Esophagus muscularis mucosa (tissue), 4 donors: ENCODE data around the gene GAS2. TPM values are rescaled to one million over a fixed set of nuclear protein-coding genes. Genes with fewer than 3 reads are reported as not detected.

Source experiments
- DNase-seq: peaks from one replicate; pipeline ENCODE4 v3.0.0-alpha.2; 2017; ENCODE audit errors: extremely low spot score
- H3K27ac ChIP-seq, 4 donors: fragments of 200-600 bp; sonication (generic); replicated peaks in 1 of 4; 1 replicate in 3 of 4; 2 replicates in 1 of 4; pipeline ENCODE4 v1.5.1; 2016 to 2019; ENCODE audit warnings: mild to moderate bottlenecking in 1 of 4
- H3K27me3 ChIP-seq, 4 donors: fragments of 200-600 bp; sonication (generic); one replicate each; pipeline versions ENCODE4 v1.5.1 to v1.6.0; 2016 to 2019
- H3K36me3 ChIP-seq, 4 donors: fragments of 200-600 bp; sonication (generic); one replicate each; pipeline ENCODE4 v1.5.1; 2016 to 2019
- H3K4me1 ChIP-seq, 4 donors: fragments of 200-600 bp; sonication (generic); one replicate each; pipeline ENCODE4 v1.5.1; 2016 to 2019
- H3K4me3 ChIP-seq, 4 donors: fragments of 200-600 bp; sonication (generic); 1 replicate in 2 of 4; 2 replicates in 2 of 4; pipeline ENCODE4 v1.5.1; 2016 to 2019; ENCODE audit warnings: mild to moderate bottlenecking in 4 of 4, moderate library complexity in 1 of 4
- H3K9me3 ChIP-seq, 4 donors: fragments of 200-600 bp; sonication (generic); 1 replicate in 3 of 4; 2 replicates in 1 of 4; pipeline ENCODE4 v1.5.1; 2016 to 2019
- EP300 ChIP-seq: sonication (generic); formaldehyde crosslinking; IDR thresholded peaks from one replicate; pipeline ENCODE4 v1.6.1; 2017; ENCODE audit warnings: antibody characterized with exemption
- POLR2A ChIP-seq: fragments of 450-650 bp; IDR thresholded peaks from one replicate; pipeline ENCODE4 v1.6.1; 2017; ENCODE audit warnings: antibody characterized with exemption, moderate library complexity, mild to moderate bottlenecking, low read depth
- POLR2AphosphoS5 ChIP-seq, 2 donors: sonication (generic); formaldehyde crosslinking; IDR thresholded peaks; one replicate each; pipeline ENCODE4 v1.6.1; 2017; ENCODE audit warnings: antibody characterized with exemption in 2 of 2
- WGBS: methylation state at CpG from one replicate; pipeline ENCODE4 v1.1.5; 2018; 5-methylcytosine and 5-hydroxymethylcytosine counted together
- intact Hi-C: fragments of 100-400 bp; cut with DNase I; formaldehyde crosslinking; loops from one replicate; pipeline ENCODE4 v1.15.1; 2023
- total RNA-seq, 4 donors: library from RNA; depleted of rRNA; stranded (reverse); fragments of >200 nt; gene quantifications; one replicate each; pipeline versions ENCODE4 v1.1.0 to v1.2.1, GENCODE V29; 2016
- TF ChIP-seq, protein P1 (sequence below), 3 experiments: fragments of 200-600 bp in 2 of 3; fragments of 450-650 bp in 1 of 3; sonication (generic) in 2 of 3; IDR thresholded peaks; one replicate each; pipeline ENCODE4 v1.5.1; 2017 to 2019; ENCODE audit warnings: antibody characterized with exemption in 3 of 3, mild to moderate bottlenecking in 2 of 3, moderate library complexity in 1 of 3

The GAS2 gene
- total RNA-seq, 4 donors from 2014 or later = 0.65 to 4.2 (median 1.4) TPM

DNA sequence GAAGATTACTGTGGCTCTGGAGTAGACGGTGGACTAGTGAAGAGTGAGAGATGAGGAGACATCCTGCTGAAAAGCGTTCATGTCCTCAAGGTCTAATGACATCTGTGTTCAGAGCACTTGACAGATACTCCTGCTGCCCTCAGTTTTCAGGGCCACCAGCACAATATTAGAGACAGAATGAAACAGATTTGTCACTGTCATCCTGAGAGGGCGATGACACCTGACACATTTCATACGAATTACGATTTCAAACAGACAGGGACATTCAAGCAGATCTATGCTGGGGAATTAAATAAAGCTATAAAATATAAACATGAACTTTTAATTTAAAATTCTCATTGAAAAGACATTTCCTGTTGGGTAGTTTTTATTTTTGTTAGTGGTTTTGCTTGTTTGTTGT is 134.1 kb downstream of the GAS2 start:
- intact Hi-C loops = no loop called here
- no peaks in the 10 kb centered on the region for H3K4me1 ChIP-seq
- 89% methylated on average over 5 of the region's 5 CpGs for WGBS

DNA sequence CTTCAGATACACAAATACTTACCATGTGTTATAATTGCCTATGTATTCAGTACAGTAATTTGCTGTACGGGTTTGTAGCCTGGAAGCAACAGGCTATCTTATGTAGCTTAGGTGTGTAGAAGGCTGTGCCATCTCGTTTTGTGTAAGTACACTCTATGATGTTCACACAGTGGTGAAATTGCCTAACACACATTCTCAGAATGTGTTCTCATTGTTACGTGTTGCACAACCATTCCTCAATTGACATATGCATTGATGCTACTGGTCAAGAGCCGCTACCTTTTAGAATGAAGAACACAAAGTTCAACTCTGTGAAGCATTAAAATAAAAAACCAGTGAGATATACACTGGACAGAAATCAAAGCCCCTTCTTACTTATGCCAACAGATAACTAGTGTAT is 136.4 kb downstream of the GAS2 start:
- H3K4me1 ChIP-seq = peaks cover 0 to 4% (median 0%) of the 10 kb centered on the region in 4 donors
- intact Hi-C loops = no loop called here
- H3K4me3 ChIP-seq = no peak overlapping the region
- H3K27me3 ChIP-seq = no peaks in the 10 kb centered on the region
- H3K27ac ChIP-seq = no peak overlapping the region
- no peaks in the 10 kb centered on the region for H3K9me3 ChIP-seq
- no peaks in the 10 kb centered on the region for H3K36me3 ChIP-seq
- WGBS = 94% methylated on average over 4 of the region's 4 CpGs
- DNase-seq = no peak
- TF ChIP-seq, protein P1, sequence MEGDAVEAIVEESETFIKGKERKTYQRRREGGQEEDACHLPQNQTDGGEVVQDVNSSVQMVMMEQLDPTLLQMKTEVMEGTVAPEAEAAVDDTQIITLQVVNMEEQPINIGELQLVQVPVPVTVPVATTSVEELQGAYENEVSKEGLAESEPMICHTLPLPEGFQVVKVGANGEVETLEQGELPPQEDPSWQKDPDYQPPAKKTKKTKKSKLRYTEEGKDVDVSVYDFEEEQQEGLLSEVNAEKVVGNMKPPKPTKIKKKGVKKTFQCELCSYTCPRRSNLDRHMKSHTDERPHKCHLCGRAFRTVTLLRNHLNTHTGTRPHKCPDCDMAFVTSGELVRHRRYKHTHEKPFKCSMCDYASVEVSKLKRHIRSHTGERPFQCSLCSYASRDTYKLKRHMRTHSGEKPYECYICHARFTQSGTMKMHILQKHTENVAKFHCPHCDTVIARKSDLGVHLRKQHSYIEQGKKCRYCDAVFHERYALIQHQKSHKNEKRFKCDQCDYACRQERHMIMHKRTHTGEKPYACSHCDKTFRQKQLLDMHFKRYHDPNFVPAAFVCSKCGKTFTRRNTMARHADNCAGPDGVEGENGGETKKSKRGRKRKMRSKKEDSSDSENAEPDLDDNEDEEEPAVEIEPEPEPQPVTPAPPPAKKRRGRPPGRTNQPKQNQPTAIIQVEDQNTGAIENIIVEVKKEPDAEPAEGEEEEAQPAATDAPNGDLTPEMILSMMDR (IDR thresholded peaks at IDR 0.05) = no peak
- TF ChIP-seq EP300 (no peak), POLR2AphosphoS5 (IDR thresholded peaks at IDR 0.05) (no peak), POLR2A (no peak)

More for the DNA sequence above, 134.1 kb downstream of the GAS2 start:
- TF ChIP-seq, protein P1 (IDR thresholded peaks at IDR 0.05) = no peak
- TF ChIP-seq POLR2A (no peak), EP300 (no peak), POLR2AphosphoS5 (IDR thresholded peaks at IDR 0.05) (no peak)
- no peak for DNase-seq
- Histone ChIP-seq H3K27ac (no peak overlapping the region), H3K27me3 (no peaks in the 10 kb centered on the region), H3K9me3 (no peaks in the 10 kb centered on the region), H3K4me3 (no peak overlapping the region), H3K36me3 (no peaks in the 10 kb centered on the region)

DNA sequence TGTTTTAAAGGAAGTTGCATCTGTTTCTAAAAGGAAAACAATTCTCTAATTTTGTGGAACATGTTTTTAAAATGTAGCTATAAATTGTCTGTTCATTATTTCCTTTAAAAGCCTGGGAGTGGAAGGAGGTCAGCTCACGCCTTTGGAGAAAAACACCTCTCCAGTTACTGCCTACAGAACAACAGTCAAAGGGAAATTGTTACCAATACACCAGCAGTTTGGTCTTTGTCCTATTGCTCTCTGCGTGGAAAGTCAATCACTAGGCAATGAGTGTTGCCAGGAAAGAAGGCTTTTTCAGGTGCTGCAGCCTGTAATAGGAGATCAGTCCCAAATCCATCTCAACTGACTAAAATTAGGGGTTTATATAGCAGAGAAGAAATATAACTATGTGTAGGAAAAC is 141.0 kb downstream of the GAS2 start:
- WGBS = 89% methylated on average over 2 of the region's 2 CpGs
- no peak overlapping the region for H3K27ac ChIP-seq
- H3K4me1 ChIP-seq = peaks cover 0 to 10% (median 4%) of the 10 kb centered on the region in 4 donors
- no peak for DNase-seq
- TF ChIP-seq POLR2AphosphoS5 (IDR thresholded peaks at IDR 0.05) = no peak
- H3K4me3 ChIP-seq = no peak overlapping the region
- H3K9me3 ChIP-seq = no peaks in the 10 kb centered on the region
- H3K27me3 ChIP-seq = no peaks in the 10 kb centered on the region
- intact Hi-C loops = no loop called here
- H3K36me3 ChIP-seq = no peaks in the 10 kb centered on the region

GRCh38 chr11:22807855-22808570 is 141.6 kb downstream of the GAS2 start:
- no peak overlapping the region for H3K27ac ChIP-seq
- intact Hi-C loops = no loop called here

DNA sequence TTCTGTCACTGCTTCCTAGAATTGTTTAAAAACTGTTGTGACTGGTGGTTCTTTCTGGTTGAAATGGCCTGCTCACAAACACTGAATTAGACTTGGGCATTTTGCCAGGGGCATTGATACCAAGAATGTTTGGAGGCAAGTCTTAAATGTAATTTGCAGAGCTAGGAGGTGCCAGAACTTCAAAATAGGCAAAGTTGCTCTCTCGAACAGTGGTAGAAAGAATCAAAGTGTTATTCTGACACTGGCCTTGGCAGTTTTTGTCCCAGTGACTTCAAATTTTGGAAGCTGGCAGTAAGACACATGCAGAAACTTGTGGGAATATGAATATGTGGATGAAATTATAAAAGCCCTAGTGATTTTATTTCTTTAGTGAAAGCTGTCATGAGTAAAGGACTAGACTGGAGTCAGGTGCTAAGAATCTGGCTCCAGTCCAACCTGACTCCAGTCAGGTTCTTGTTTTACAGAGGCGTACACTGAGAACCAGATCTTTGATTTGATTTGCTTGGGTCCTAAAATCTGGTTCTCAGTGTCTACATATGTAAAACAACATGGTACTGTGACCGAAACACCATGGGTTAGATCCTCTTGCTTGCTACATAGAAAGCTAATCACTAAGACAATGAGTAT is 142.3 kb downstream of the GAS2 start:
- no peak overlapping the region for H3K4me3 ChIP-seq
- no peak for TF ChIP-seq POLR2A
- no peak for TF ChIP-seq EP300
- no peak for TF ChIP-seq POLR2AphosphoS5 (IDR thresholded peaks at IDR 0.05)
- TF ChIP-seq, protein P1 (IDR thresholded peaks at IDR 0.05) = no peak
- H3K36me3 ChIP-seq = no peaks in the 10 kb centered on the region
- H3K4me1 ChIP-seq = peaks cover 0 to 10% (median 4%) of the 10 kb centered on the region in 4 donors
- H3K27ac ChIP-seq = no peak overlapping the region
- WGBS = 87% methylated on average over 3 of the region's 3 CpGs
- intact Hi-C loops = no loop called here
- no peaks in the 10 kb centered on the region for H3K27me3 ChIP-seq
- no peaks in the 10 kb centered on the region for H3K9me3 ChIP-seq
- DNase-seq = no peak

More at GRCh38 chr11:22807855-22808570, 141.6 kb downstream of the GAS2 start:
- no peak for TF ChIP-seq EP300
- TF ChIP-seq, protein P1 (IDR thresholded peaks at IDR 0.05) = no peak
- no peak for TF ChIP-seq POLR2AphosphoS5 (IDR thresholded peaks at IDR 0.05)
- TF ChIP-seq POLR2A = no peak
- H3K9me3 ChIP-seq = no peaks in the 10 kb centered on the region
- DNase-seq = no peak
- H3K27me3 ChIP-seq = no peaks in the 10 kb centered on the region
- H3K4me1 ChIP-seq = peaks cover 0 to 10% (median 4%) of the 10 kb centered on the region in 4 donors
- H3K36me3 ChIP-seq = no peaks in the 10 kb centered on the region
- 76% methylated on average over 2 of the region's 2 CpGs for WGBS
- no peak overlapping the region for H3K4me3 ChIP-seq
